Measurements from ENCODE around the gene NT5DC2. TPM values are rescaled to one million over a fixed set of nuclear protein-coding genes. Genes with fewer than 3 reads are reported as not detected.
A peak's percentile ranks its signal among the peaks of the same experiment; 100 is the strongest.

The NT5DC2 gene
- 10 to 100 TPM in 1 of 6 donors, 1 to 10 TPM in 5; 3.5 to 14.5 (median 7.7) TPM for total RNA-seq
- 10 to 100 TPM; 17.3 to 37.6 TPM for polyA plus RNA-seq

- FAIRE-seq = no peak
Measured at GRCh38 chr3:52533623-52534280, at the start of gene NT5DC2. NT5DC2 (minus strand) TSS chr3:52533857; CDS start chr3:52533737, 120 bp downstream.

DNA sequence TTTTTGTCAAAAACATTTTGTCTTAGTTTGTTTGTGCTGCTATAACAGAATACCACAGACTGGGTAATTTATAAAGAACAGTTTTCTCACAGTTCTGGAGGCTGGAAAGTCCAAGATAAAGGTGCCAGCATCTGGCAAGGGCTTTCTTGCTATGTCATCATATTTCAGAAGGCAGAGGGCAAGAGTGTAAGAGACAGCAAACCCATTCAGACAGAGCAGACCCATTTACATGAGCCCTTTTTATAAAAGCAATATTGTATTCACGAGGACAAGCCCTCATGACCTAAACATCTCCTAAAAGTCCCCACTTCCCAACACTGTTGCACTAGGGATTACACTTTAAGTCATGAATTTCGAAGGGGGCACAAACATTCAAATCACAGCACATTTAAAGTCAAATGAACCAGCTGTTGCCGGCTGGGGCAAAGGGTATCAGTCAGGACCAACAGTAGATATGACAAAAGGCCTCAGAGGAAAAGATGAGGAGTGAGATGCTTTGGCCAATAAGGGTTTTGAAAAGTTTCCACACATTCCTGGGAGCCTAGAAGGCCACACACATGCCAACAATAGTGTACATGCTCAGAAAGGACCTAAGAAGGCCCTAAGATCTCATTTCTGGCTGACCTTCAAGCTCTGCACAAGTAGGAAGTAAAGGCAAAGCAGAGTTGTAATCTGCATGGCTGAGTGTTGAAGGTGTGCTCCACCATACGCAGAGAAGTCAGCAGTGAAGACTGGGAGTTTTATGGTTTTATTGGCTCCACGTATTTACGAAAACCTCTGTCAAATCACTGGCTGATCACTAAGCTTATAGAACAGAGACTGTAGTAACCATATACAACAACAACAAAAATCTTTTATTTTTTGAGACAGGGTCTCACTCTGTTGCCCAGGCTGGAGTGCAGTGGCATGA lies 40.7 kb upstream of the NT5DC2 start:
- Histone ChIP-seq H3K4me3 (no peak overlapping the region), H3K9me3 (no peaks in the 10 kb centered on the region), H3K4me1 (no peaks in the 10 kb centered on the region), H3K27ac (no peak overlapping the region), H3K36me3 (peaks cover 0 to 23% (median 5%) of the 10 kb centered on the region in 3 donors), H3K27me3 (no peaks in the 10 kb centered on the region)
- DNase-seq (no peak), ATAC-seq (no peak), FAIRE-seq (no peak)
- 92 to 93% methylated on average over 6 of the region's 6 CpGs for WGBS, 2 donors
- no peak for TF ChIP-seq CTCF (IDR thresholded peaks at IDR 0.05)
- intact Hi-C loops (cut with DNase I) = no loop called here

More at GRCh38 chr3:52533623-52534280, at the start of gene NT5DC2:
- H3K27me3 ChIP-seq = no peaks in the 10 kb centered on the region
- TF ChIP-seq CTCF (IDR thresholded peaks at IDR 0.05) = no peak
- H3K4me1 ChIP-seq = peaks cover 1 to 14% (median 8%) of the 10 kb centered on the region in 3 donors
- WGBS, 2 donors = 3 to 7% methylated on average over 14 to 91 of the region's 91 CpGs
- no peaks in the 10 kb centered on the region for H3K36me3 ChIP-seq
- peak within 1 kb of the TSS; percentile 19 to 57 (median 43) for H3K4me3 ChIP-seq
- H3K9me3 ChIP-seq = no peaks in the 10 kb centered on the region
- peak within 1 kb of the TSS in 2 of 4 donors; percentile 22 to 39 for H3K27ac ChIP-seq
- intact Hi-C loops (cut with DNase I) = no loop called here
- DNase-seq (peak; percentile 39 to 85 (median 64)), ATAC-seq (peak; percentile 9 to 47 (median 40))

GRCh38 chr3:52572221-52572620 lies 38.6 kb upstream of the NT5DC2 start:
- 61 to 63% methylated on average over 6 of the region's 6 CpGs for WGBS, 2 donors
- FAIRE-seq (no peak), ATAC-seq (no peak), DNase-seq (no peak)
- Histone ChIP-seq H3K4me1 (no peaks in the 10 kb centered on the region), H3K4me3 (no peak overlapping the region), H3K36me3 (peaks cover 0 to 17% (median 5%) of the 10 kb centered on the region in 3 donors), H3K9me3 (no peaks in the 10 kb centered on the region), H3K27me3 (no peaks in the 10 kb centered on the region), H3K27ac (no peak overlapping the region)
- TF ChIP-seq CTCF (IDR thresholded peaks at IDR 0.05) = no peak
- intact Hi-C loops (cut with DNase I) = no loop called here

DNA sequence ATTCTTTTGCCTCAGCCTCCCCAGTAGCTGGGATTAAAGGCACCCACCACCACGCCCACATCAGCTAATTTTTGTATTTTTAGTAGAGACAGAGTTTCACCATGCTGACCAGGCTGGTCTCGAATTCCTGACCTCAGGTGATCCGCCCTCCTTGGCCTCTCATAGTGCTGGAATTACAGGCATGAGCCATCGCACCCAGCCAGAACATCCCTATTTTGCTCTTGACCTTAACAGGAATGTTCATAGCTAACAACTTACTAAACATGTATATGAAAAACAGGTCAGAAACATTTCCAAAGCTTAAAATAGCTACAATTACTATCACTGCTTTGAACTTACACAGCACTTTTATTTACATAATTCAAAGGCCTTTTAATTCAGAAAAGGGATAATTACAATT lies 36.4 kb upstream of the NT5DC2 start:
- FAIRE-seq (no peak), DNase-seq (no peak), ATAC-seq (no peak)
- Histone ChIP-seq H3K27me3 (no peaks in the 10 kb centered on the region), H3K27ac (no peak overlapping the region), H3K4me1 (no peaks in the 10 kb centered on the region), H3K9me3 (no peaks in the 10 kb centered on the region), H3K4me3 (no peak overlapping the region), H3K36me3 (peaks cover 0 to 8% (median 0%) of the 10 kb centered on the region in 3 donors)
- no peak for TF ChIP-seq CTCF (IDR thresholded peaks at IDR 0.05)
- WGBS, 2 donors = 95 to 98% methylated on average over 4 of the region's 4 CpGs
- intact Hi-C loops (cut with DNase I) = no loop called here
